ENCODE data around the gene ZNF853.
"Not testable (repeated sequence)": the region's sequence is repeated elsewhere in the genome, so short reads cannot be mapped to it uniquely, and the experiment has no call there.

Gene ZNF853

GRCh38 chr7:6606866-6607583, 8.4 kb upstream of the ZNF853 start:
- no peak for DNase-seq (ENCODE audit: low read depth in 4 of 4, low spot score in 1 of 4)

GRCh38 chr7:6607651-6608051, 7.8 kb upstream of the ZNF853 start:
- no peak for DNase-seq (ENCODE audit: low read depth in 4 of 4, low spot score in 1 of 4)

DNA sequence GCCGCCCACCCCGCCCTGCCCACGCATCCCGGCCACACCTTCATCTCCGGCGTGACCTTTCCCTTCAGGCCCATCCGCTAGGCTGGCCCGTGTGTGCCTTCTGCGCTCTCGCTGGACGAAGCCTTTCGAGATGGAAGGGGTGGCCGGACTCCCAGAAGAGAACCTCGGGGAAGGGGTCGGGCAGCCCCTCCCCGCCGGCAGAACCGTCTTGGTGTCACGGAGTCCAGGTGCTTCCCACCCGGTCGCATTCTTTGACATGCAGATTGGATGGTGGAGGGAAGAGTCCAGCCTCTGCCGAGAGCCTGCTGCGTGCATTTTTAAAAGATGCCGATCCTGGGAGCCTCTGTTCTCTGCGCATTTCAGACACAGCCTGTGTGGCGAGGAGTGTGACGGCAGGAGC, 7.3 kb upstream of the ZNF853 start:
- no peak for DNase-seq (ENCODE audit: low read depth in 4 of 4, low spot score in 1 of 4)

- DNase-seq (ENCODE audit: low read depth in 4 of 4, low spot score in 1 of 4): no peak
Observed at GRCh38 chr7:6608794-6609193, 6.6 kb upstream of the ZNF853 start.

DNA sequence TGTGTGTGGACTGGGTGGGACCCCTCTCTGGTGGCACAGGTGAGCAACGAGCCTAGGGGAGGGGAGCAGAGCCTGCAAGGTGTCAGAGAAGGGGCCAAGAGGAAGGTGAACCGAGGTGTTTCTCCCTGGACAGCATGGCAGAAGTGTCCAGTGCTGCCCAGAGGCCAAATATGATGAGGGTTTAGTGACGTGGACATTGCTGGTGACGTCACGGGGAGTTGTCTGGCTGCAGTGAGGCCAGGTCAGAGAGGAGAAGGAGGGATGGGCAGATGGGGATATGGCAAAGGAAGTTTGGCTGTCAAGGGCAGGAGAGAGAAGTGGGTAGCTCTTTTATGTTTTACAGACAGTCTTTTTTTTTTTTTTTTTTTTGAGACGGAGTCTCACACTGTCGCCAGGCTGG, 2.6 kb upstream of the ZNF853 start:
- no peak for DNase-seq (ENCODE audit: low read depth in 4 of 4, low spot score in 1 of 4)

DNA sequence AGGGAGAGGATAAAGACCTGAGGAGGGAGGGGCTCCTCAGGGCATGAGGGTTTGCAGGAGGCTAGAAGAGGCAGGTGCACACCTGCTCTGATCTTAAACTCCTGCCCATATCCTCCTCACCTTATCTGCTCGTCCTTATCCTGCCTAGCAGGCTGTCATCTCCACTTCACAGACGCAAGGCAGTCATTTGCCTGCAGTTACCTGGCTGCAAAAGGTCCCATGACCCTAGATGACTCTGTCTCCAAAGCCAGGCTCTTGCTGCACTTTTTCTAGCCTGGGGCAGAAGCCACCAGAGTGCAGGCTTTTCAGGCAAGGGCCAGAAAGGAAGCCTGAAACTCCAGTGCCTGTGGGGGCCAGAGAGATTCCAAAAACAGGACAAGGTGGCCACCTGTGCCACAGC, 1.7 kb upstream of the ZNF853 start:
- no peak for DNase-seq (ENCODE audit: low read depth in 4 of 4, low spot score in 1 of 4)

GRCh38 chr7:6615723-6616555, 529 bp downstream of the ZNF853 start:
- no peak for DNase-seq (ENCODE audit: low read depth in 4 of 4, low spot score in 1 of 4)

GRCh38 chr7:6616854-6617643, 1.6 kb downstream of the ZNF853 start:
- DNase-seq (ENCODE audit: low read depth in 4 of 4, low spot score in 1 of 4): no peak

DNA sequence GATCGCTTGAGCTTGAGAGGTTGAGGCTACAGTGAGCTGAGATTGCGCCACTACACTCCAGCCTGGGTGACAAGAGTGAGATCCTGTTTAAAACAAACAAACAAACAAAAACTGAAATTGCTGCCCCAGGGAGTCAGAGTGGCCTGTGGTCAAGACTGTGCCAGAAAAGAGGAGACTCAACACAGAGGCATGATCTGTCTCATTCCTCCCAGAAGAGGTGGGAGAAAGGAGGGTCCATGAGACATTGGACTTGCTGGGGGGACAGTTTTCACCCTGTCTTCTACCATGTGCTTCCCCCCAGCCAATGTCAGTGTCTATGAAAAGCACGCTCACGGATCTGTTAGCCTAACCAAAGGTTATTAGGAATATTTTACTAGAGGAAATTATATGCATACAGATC, 3.2 kb downstream of the ZNF853 start:
- DNase-seq (ENCODE audit: low read depth in 4 of 4, low spot score in 1 of 4): no peak

GRCh38 chr7:6619961-6620360, 4.6 kb downstream of the ZNF853 start:
- no peak for DNase-seq (ENCODE audit: low read depth in 4 of 4, low spot score in 1 of 4)

- no peak for DNase-seq (ENCODE audit: low read depth in 4 of 4, low spot score in 1 of 4)
Observed at GRCh38 chr7:6621195-6622133, 6.1 kb downstream of the ZNF853 start.

- no peak for DNase-seq (ENCODE audit: low read depth in 4 of 4, low spot score in 1 of 4)
Observed at GRCh38 chr7:6622134-6622710, 6.8 kb downstream of the ZNF853 start.

- no peak for DNase-seq (ENCODE audit: low read depth in 4 of 4, low spot score in 1 of 4)
Observed at GRCh38 chr7:6623589-6624245, 8.3 kb downstream of the ZNF853 start.

- no peak for DNase-seq (ENCODE audit: low read depth in 4 of 4, low spot score in 1 of 4)
Observed at GRCh38 chr7:6624246-6624611, 8.8 kb downstream of the ZNF853 start.

DNA sequence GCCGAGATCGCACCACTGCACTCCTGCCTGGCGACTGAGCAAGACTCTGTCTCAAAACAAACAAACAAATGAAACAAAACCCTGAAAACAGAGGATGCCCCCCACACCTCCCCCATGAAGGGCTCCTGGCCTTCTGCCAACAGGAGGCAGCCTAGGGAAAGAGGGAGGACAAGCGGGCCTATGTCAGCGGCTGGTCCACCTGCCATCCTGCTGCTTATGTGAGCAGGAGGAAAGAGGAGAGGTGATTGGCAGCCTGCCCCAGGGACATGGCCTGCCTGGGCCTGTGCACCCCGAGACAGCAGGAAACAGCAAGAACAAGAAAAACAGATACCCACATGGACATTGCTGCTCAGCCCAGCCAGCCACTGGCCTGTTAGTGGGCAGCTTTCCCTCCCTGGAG, 12.6 kb downstream of the ZNF853 start:
- no peak for DNase-seq (ENCODE audit: low read depth in 4 of 4, low spot score in 1 of 4)

DNA sequence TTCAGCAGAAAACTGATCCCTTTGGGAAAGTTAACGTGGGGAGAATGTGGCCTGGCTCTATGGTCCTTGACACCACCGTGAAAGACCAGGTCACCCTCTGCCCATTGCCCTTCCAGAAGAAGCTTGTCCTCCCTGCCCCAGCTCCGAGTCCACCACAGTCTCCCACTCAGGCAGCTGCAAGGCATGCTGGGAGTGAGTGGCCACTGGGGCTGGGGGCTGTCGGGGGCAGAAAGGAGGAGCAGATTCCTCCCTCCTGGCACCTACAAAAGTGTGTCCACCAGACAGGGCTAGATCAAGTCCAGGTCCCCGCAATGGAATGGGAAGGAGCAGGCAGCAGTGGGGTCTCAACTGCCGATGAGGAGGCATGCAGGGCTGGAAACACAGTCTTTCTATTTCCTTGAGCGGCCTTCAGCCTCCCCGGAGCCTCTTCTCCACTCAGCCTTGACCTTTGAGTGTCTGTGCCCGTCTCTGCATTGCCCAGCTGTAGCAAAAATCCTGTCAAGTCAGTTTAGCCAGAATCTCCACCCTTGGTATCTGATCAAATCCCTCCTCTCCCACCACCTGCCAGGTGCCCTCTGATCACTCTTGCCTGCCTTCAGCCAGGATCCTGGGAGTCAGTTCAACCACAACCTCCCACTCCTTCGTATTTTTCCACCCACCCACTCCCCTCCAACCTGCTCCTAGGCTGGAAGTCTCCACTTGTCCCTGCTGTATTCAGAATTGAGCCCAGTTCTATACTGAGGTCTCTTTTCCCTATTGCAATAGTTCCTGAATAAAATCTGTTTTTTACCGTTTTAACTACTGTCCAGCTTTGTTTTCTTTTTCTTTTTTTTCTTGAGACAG, 14.8 kb downstream of the ZNF853 start:
- DNase-seq (ENCODE audit: low read depth in 4 of 4, low spot score in 1 of 4): no peak

- DNase-seq (ENCODE audit: low read depth in 4 of 4, low spot score in 1 of 4): no peak
Observed at GRCh38 chr7:6631605-6632004, 16.2 kb downstream of the ZNF853 start.

DNA sequence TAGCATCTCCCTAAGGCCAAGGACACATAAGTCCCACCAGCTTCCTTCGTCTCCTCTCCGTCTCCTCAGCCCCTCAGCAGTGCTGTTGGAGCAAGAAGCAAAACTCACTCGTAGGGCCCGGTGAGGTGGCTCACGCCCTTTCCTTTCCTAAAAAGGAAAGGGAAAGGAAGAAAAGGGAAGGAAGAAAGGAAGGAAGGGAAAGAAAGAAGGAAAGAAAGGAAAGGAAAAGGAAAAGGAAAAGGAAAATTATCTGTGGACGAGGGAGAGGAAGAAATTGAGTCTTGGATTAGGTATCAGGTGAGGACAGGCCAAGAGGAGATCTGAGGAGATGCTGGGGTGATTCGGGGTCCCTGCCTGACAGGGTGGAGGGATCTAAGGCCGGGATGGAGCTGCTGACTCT, 18.6 kb downstream of the ZNF853 start:
- DNase-seq (ENCODE audit: low read depth in 4 of 4, low spot score in 1 of 4): no peak

- not testable (repeated sequence) for DNase-seq (ENCODE audit: low read depth in 4 of 4, low spot score in 1 of 4)
Observed at GRCh38 chr7:6634971-6635370, 19.6 kb downstream of the ZNF853 start.

Data from stimulated activated CD4-positive, alpha-beta T cell treated with anti-CD3 and anti-CD28 coated beads, Interleukin-1b, Interleukin-23, amount 100 ng/mL, for 24 hours (primary cell).